Endothelial cell of umbilical vein (primary cell): ENCODE results near the gene CANT1. TPM values are rescaled to one million over a fixed set of nuclear protein-coding genes. Genes with fewer than 3 reads are reported as not detected.

Source experiments
- BruUV-seq: library from RNA; stranded (reverse); fragments of 400-500 nt; replicated peaks from 2 replicates; lab custom pipeline; 2021; lab: Mats Ljungman, UMichigan
- CTCF ChIA-PET: fragments of 300-600, 350-600 bp; sonication (Branson Sonifier 250); formaldehyde crosslinking; loops from one replicate; lab custom pipeline; 2021; ENCODE audit warnings: antibody characterized with exemption, inconsistent platforms; lab: Charles Lee
- POLR2A ChIA-PET: fragments of 300-600, 350-600 bp; sonication (Branson Sonifier 250); formaldehyde crosslinking; loops from one replicate; lab custom pipeline; 2021; ENCODE audit warnings: antibody characterized with exemption, inconsistent platforms; lab: Charles Lee
- DNase-seq: peaks from one replicate; pipeline ENCODE4 v3.0.0-alpha.2; 2011; ENCODE audit warnings: low read depth, low spot score
- FAIRE-seq: peaks from 2 replicates; lab custom pipeline; 2011; peaks lifted over from hg19 to GRCh38; lab: Jason Lieb, UNC
- H2AFZ ChIP-seq: 2 replicates; pipeline ENCODE4 v1.6.0; 2012; ENCODE audit warnings: low read depth, low read length, control low read depth, inconsistent platforms
- H3K27ac ChIP-seq: 2 replicates; pipeline ENCODE4 v1.5.1; 2011; ENCODE audit warnings: low read depth, mild to moderate bottlenecking, control low read depth, low read length, moderate library complexity; ENCODE audit not compliant: insufficient read depth
- H3K27me3 ChIP-seq, 2 experiments: 2 replicates each; pipeline versions ENCODE4 v1.6.0 to v1.6.1; 2011; ENCODE audit warnings: low read length in 2 of 2, mixed read lengths in 1 of 2; ENCODE audit not compliant: control insufficient read depth in 2 of 2, insufficient read depth in 2 of 2
- H3K36me3 ChIP-seq, 2 experiments: 2 replicates in 1 of 2; 3 replicates in 1 of 2; pipeline ENCODE4 v1.5.1; 2011; ENCODE audit warnings: low read length in 2 of 2, mild to moderate bottlenecking in 1 of 2, moderate library complexity in 1 of 2; ENCODE audit not compliant: control insufficient read depth in 2 of 2, insufficient read depth in 2 of 2; ENCODE audit errors: extremely low read depth in 1 of 2
- H3K4me1 ChIP-seq: 3 replicates; pipeline ENCODE4 v1.5.1; 2011; ENCODE audit warnings: mild to moderate bottlenecking, low read length; ENCODE audit not compliant: control insufficient read depth, insufficient read depth; ENCODE audit errors: extremely low read depth
- H3K4me2 ChIP-seq: 2 replicates; pipeline ENCODE4 v1.6.1; 2011; ENCODE audit warnings: low read length, control low read depth, mixed read lengths; ENCODE audit not compliant: insufficient read depth
- H3K4me3 ChIP-seq, 3 experiments: fragments of 200-600 bp in 1 of 3; sonication (generic), shearing (Covaris generic) in 1 of 3; replicated peaks in 1 of 3; 2 replicates each; pipeline ENCODE4 v1.5.1; 2011 to 2016; ENCODE audit warnings: control low read depth in 3 of 3, low read length in 3 of 3, mild to moderate bottlenecking in 2 of 3, inconsistent platforms in 1 of 3, low read depth in 1 of 3, moderate library complexity in 1 of 3; ENCODE audit not compliant: insufficient read depth in 1 of 3
- H3K79me2 ChIP-seq: 2 replicates; pipeline ENCODE4 v1.6.0; 2012; ENCODE audit warnings: low read length, inconsistent platforms; ENCODE audit not compliant: control insufficient read depth, insufficient read depth
- H3K9ac ChIP-seq: replicated peaks from 2 replicates; pipeline ENCODE3; 2011; ENCODE audit warnings: low read length, control low read depth; ENCODE audit not compliant: insufficient read depth; ENCODE audit errors: extremely low read depth
- H3K9me1 ChIP-seq: replicated peaks from 3 replicates; pipeline ENCODE4 v1.6.0; 2011; ENCODE audit warnings: mild to moderate bottlenecking, low read length; ENCODE audit not compliant: control insufficient read depth, insufficient read depth; ENCODE audit errors: extremely low read depth
- H3K9me3 ChIP-seq: replicated peaks from 2 replicates; pipeline ENCODE4 v1.5.1; 2012; ENCODE audit warnings: low read length, inconsistent platforms; ENCODE audit not compliant: control insufficient read depth, insufficient read depth
- H4K20me1 ChIP-seq: replicated peaks from 2 replicates; pipeline ENCODE3; 2011; ENCODE audit warnings: mild to moderate bottlenecking, low read length; ENCODE audit not compliant: control insufficient read depth, insufficient read depth; ENCODE audit errors: extremely low read depth
- CTCF ChIP-seq, 2 donors: IDR thresholded peaks; 1 replicate in 1 of 2; 2 replicates in 1 of 2; pipeline ENCODE4 v1.5.1; 2011; ENCODE audit warnings: low read length in 2 of 2, mild to moderate bottlenecking in 2 of 2, moderate library complexity in 2 of 2, control low read depth in 1 of 2, inconsistent platforms in 1 of 2, low read depth in 1 of 2; ENCODE audit not compliant: insufficient read depth in 1 of 2; ENCODE audit errors: extremely low read depth in 1 of 2
- EZH2 ChIP-seq: IDR thresholded peaks from 2 replicates; pipeline ENCODE4 v1.6.1; 2012; ENCODE audit warnings: borderline replicate concordance, low read depth, mild to moderate bottlenecking, moderate library complexity, low read length, inconsistent platforms; ENCODE audit not compliant: severe bottlenecking
- FOS ChIP-seq: IDR thresholded peaks from 2 replicates; pipeline ENCODE4 v1.6.1; 2011; ENCODE audit warnings: mild to moderate bottlenecking, low read length, moderate library complexity, borderline replicate concordance; ENCODE audit not compliant: insufficient read depth
- GATA2 ChIP-seq: IDR thresholded peaks from 2 replicates; pipeline ENCODE4 v1.7.0; 2011; ENCODE audit warnings: low read depth, mild to moderate bottlenecking, moderate library complexity, mixed read lengths, low read length; ENCODE audit not compliant: insufficient read length, insufficient read depth
- JUN ChIP-seq: IDR thresholded peaks from 2 replicates; pipeline ENCODE4 v1.6.1; 2011; ENCODE audit warnings: borderline replicate concordance, low read depth; ENCODE audit not compliant: insufficient read length, insufficient read depth
- MAX ChIP-seq: IDR thresholded peaks from 2 replicates; pipeline ENCODE4 v1.6.1; 2011; ENCODE audit not compliant: insufficient read depth, insufficient read length
- MYC ChIP-seq: IDR thresholded peaks from one replicate; pipeline ENCODE4 v1.6.1; 2011; ENCODE audit warnings: mild to moderate bottlenecking, low read depth, low read length
- POLR2A ChIP-seq: IDR thresholded peaks from 2 replicates; pipeline ENCODE4 v1.6.1; 2012; ENCODE audit warnings: low read depth, mild to moderate bottlenecking, control low read depth, low read length
- POLR2AphosphoS5 ChIP-seq: IDR thresholded peaks from 2 replicates; pipeline ENCODE4 v1.6.1; 2012; ENCODE audit warnings: low read depth, mild to moderate bottlenecking, control low read depth, low read length, moderate library complexity; ENCODE audit not compliant: insufficient read depth
- dilution Hi-C: fragments of 300-500 bp; cut with MboI; formaldehyde crosslinking; loops from one replicate; pipeline ENCODE4 v1.15.0; 2019; ENCODE audit warnings: low sequenced_read_pairs; ENCODE audit not compliant: extremely low pct_ligation_motif_present
- intact Hi-C: fragments of 100-400 bp; cut with micrococcal nuclease; formaldehyde crosslinking; loops from one replicate; pipeline ENCODE4 v1.10.0; 2022
- polyA plus RNA-seq, 4 experiments: library from polyadenylated mRNA; depleted of rRNA in 3 of 4; stranded (reverse) in 3 of 4; unstranded in 1 of 4; fragments of >200 nt; gene quantifications; 2 replicates each; pipeline versions ENCODE4 v1.2.1 to v1.2.3, GENCODE V29; 2011 to 2012; ENCODE audit warnings: missing spikeins in 1 of 4
- total RNA-seq: library from RNA; stranded (reverse); gene quantifications from 2 replicates; pipeline ENCODE4 v1.2.3, GENCODE V29; 2021

Gene CANT1
- total and polyA plus RNA-seq, 2 donors (not counting 3 experiments of a cell fraction or from before 2014, with no cell fraction given): 85.0 to 93.6 TPM

GRCh38 chr17:79019261-79019631 lies 9.7 kb upstream of the CANT1 start:
- TF ChIP-seq POLR2AphosphoS5 (no peak), MAX (no peak), EZH2 (no peak), JUN (no peak), FOS (no peak), CTCF (IDR thresholded peaks at IDR 0.05; ENCODE audit: extremely low read depth in 1 of 2, insufficient read depth in 1 of 2, low read depth in 1 of 2, low read length in 2 of 2) (no peak), MYC (no peak), GATA2 (no peak), POLR2A (no peak)
- Histone ChIP-seq H3K9me1 (no peaks in the 10 kb centered on the region), H3K27me3 (peaks cover 0 to 7% of the 10 kb centered on the region in 2 experiments), H3K27ac (no peak overlapping the region), H3K36me3 (no peaks in the 10 kb centered on the region), H3K4me1 (peaks cover under 1% of the 10 kb centered on the region), H3K9me3 (no peaks in the 10 kb centered on the region), H3K9ac (no peak overlapping the region), H2AFZ (no peak overlapping the region), H4K20me1 (no peaks in the 10 kb centered on the region), H3K79me2 (no peaks in the 10 kb centered on the region), H3K4me3 (no peak overlapping the region), H3K4me2 (no peak overlapping the region)
- dilution Hi-C loops (no loop called here), intact Hi-C loops (loop anchor here (1.0 kb wide), 4 partner anchors 8 to 63 kb away; no protein-coding TSS in a partner anchor)
- BruUV-seq: no TSS peak
- POLR2A ChIA-PET: no interaction called here
- CTCF ChIA-PET: interaction anchor here (1.0 to 2.7 kb wide), 4 partner anchors 10 to 33 kb away, joined by 3 to 13 read pairs (median 8); no protein-coding TSS in a partner anchor
- DNase-seq (no peak), FAIRE-seq (no peak)
